Stimulated activated CD4-positive, alpha-beta T cell treated with anti-CD3 and anti-CD28 coated beads, Interleukin-2, amount 100 ng/mL, for 48 hours (primary cell): ENCODE measurements around the gene SPPL2C.

Source experiments
- DNase-seq, 2 donors: peaks; one replicate each; pipeline ENCODE4 v3.0.0-alpha.2; 2020

Gene SPPL2C, protein sequence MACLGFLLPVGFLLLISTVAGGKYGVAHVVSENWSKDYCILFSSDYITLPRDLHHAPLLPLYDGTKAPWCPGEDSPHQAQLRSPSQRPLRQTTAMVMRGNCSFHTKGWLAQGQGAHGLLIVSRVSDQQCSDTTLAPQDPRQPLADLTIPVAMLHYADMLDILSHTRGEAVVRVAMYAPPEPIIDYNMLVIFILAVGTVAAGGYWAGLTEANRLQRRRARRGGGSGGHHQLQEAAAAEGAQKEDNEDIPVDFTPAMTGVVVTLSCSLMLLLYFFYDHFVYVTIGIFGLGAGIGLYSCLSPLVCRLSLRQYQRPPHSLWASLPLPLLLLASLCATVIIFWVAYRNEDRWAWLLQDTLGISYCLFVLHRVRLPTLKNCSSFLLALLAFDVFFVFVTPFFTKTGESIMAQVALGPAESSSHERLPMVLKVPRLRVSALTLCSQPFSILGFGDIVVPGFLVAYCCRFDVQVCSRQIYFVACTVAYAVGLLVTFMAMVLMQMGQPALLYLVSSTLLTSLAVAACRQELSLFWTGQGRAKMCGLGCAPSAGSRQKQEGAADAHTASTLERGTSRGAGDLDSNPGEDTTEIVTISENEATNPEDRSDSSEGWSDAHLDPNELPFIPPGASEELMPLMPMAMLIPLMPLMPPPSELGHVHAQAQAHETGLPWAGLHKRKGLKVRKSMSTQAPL

DNA sequence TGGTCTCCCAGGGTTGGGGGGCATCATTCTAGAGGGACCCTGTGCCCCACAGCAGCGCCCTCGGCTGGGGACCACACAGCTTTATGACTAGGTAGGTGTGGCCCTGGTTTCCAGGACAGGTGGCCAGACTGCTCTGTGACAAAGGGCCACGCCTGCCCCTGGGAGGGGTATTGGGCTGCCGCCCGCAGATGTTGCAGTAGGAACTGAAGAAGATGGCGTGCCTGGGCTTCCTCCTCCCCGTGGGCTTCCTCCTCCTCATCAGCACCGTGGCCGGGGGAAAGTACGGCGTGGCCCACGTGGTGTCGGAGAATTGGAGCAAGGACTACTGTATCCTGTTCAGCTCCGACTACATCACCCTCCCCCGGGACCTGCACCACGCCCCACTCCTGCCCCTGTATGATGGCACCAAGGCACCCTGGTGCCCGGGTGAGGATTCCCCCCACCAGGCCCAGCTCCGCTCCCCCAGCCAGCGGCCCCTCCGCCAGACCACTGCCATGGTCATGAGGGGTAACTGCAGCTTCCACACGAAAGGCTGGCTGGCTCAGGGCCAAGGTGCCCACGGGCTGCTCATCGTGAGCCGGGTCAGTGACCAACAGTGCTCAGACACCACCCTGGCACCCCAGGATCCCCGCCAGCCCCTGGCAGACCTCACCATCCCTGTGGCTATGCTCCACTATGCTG lies at the start of gene SPPL2C:
Gene SPPL2C (plus strand): TSS at position 187 of the 681 bp plus-strand sequence. CDS start 26 bp downstream, at position 213.
- no peak for DNase-seq

DNA sequence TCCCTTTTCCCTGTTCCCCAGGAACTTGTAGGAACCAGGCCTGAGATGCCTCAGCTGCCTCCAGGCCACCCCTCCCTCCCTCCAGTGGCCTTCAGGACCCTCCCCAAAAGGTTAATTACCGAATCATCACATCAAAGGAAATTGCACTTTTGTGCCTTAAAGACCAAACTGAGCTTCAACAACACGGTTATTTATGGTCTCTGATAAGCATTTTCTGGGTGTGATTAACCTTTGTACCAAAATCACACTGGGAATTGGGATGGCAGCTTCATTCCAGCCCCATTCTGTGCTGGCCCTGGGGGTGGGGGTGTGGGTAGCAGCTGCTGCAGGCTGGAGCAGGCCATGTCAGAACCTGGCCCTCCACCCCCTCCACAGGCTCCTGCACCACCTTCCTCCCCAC lies 43.9 kb upstream of the SPPL2C start:
- no peak for DNase-seq

DNA sequence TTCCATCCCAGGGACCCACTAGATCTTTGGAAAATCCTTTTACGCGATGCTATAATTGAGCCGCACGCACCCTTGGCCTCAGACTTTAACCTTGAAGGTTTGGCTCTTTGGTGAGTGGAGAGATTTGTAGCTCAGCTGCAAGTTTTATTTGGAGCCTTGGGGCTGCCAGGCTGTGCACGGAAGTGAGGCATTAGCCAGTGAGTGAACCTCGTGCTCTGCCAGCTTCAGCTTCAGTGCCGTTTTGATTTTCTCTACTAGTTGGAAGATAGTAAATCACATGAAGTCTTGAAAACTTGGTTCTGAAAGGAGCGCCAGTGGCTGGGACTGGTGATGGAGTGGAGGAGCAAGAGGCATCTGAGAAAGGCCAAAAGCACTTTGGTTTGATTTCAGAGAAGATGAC lies 43.3 kb upstream of the SPPL2C start:
- DNase-seq = no peak

DNA sequence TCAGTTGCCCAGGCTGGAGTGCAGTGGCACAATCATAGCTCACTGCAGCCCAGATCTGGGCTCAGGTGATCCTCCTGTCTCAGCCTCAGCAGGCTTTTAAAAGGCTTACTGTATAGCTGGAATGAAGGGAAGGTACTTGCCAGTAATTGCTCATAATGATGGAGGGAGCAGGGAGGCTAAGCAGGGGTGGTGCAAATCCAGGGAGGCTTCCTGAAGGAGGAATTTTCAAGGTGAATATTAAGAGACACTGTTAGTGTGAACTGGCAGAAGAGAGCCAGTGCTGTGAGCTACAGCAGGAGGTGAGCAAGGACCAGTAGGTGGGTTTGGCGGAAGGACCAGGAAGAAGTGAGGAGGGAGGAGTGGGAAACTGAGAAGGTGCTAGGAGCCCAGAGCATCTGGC lies 35.8 kb upstream of the SPPL2C start:
- no peak for DNase-seq

DNA sequence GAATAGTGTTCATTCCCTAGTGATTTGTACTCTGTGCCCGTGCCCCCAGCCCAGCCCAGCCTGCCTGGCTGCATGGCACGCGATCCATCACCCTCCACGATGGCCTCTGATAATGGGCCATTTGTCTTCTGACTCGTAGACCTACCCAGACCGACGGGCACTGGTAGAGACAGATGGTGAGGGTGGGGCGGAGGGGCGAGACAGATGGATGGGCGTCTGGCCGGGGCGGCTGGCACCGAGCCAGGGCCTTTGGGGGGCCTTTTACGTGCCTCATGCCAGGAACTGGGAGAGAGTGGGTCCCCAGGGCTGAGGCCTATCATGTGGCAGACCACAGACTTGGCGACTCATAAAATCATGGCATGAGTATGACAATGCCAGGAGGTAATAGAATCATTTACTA lies 35.2 kb upstream of the SPPL2C start:
- no peak for DNase-seq

DNA sequence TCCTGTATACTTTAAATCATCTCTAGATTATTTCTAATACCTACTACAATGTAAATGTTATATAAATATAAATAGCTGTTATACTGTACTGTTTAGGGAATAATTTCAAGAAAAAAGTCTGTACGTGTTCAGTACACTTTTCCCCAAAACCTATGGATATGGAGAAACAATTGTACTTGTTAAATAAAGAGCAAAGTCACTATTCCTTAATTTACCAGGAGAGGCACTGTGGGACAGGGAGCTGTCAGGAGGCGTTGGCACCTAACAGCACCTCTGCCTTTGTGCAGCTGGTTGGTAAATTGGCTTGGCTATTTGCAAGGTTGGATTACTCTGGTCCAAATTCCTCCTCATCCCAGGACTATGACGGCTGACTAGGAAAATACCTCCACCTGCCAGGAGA lies 32.6 kb upstream of the SPPL2C start:
- no peak for DNase-seq

DNA sequence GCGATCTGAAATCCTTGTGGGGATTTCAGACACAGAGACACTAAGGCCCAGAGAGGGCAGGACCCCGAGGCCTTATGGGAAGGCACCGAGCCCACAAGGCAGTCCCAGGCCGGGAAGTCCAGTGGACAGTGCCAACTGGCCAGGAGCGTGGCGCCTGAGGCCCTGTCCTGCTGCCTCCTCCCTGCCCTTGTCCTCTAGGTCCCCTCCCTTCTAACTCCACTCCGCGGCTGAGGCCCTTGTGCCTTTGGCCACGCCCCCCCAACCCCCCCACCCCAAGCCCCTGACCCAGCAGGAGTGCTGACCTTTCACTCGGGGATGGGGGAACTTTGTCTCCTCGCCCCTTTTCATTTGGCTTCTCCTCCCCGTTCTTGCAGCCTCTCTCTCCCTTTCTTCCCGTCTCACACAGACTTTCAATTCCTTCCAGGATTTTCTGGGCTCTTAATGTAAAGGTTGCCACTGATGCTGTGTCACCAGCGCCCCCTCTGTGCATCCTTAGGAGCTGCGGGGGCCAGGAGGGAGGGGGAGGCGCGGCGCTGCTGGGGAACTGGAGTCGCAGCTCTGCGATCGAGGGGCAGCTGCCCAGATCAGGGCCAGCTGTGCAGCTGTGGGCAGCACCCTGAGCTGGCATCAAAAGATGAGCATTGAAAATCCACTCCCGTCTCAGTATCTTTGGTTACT lies 31.5 kb upstream of the SPPL2C start:
- DNase-seq = no peak

DNA sequence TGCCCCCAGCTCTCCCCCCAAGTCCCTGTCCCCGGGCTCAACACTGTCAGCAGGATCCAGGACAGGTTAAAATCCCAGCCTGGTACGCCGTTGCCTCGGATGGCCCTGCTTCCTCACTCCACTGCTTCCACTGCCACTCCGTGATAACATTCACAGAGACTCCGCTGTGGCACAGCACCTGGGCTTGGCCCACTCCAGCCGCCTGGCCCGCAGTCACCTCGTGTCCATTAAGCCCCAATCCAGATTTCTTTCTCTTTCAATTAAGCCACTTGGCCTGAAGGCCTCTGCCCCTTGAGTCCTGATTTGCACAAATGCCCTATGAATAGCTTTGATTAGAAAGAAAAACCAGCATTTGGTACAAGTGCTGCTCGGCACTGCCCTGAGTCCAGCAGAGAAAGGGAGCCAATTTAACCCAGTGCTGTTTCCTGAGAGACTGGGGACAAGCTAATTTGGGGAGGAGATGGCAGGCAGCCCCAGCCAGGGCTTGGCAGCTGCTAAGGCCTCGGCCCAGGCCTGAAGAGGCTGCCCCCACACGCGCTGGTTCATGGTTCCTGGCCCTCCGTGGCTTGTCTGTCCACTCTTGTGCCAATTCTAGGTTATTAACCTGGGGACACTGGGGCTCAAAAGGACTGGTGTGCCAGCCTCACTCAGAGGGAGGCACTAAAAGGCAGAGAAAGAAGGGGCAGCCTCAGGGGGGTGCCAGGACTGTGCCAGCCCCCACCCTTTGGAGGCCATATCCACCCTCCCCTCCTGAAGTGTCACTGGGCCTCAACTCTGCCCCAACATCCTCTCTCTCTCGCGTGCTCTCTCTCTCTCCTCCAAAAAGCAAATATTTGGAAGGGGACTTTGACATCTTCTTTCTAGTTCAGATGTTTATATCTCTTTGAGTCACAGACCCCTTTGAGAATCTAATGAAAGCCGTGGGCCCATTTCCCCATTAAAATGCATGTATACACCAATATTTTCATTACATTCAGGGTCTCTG lies 29.8 kb upstream of the SPPL2C start:
- DNase-seq = no peak

DNA sequence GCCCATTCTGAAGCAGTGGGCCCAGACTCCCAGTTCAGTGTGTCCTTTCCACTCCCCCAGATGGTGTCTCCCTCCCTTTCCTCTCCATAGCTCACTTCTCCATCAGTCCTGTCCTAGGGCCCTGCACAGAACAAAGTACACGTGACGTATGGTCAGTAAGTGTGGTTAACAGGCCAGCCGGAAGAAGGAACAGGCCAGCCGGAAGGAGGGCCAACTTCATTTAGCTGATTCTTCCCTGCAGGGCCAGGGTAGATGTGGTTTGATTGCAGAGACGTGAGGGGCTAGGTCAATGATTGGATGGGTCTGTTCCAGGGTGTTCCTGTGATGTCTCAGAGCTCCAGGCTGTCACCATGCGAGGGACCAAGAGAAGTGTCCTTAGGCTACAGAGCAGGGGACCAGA lies 28.9 kb upstream of the SPPL2C start:
- no peak for DNase-seq

DNA sequence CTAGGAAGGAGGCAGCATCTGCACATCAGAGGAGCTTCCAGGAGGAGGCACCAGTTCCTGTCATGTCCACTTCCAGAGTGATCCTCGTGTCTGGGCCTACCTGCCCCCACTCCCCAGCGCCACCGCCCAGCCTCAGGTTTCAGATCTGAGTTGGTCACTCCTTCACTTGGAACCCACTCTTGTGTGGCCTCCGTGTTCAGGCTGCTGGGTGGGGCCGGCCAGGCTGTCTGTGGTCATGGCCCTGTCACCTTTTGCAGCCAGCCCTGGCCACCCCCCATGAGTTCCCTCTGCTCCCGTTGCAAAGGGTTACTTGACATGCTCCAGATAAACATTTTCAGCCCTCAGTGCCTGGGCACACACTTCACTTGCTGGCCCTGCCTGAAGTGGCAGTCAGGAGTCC lies 26.6 kb upstream of the SPPL2C start:
- DNase-seq = no peak

DNA sequence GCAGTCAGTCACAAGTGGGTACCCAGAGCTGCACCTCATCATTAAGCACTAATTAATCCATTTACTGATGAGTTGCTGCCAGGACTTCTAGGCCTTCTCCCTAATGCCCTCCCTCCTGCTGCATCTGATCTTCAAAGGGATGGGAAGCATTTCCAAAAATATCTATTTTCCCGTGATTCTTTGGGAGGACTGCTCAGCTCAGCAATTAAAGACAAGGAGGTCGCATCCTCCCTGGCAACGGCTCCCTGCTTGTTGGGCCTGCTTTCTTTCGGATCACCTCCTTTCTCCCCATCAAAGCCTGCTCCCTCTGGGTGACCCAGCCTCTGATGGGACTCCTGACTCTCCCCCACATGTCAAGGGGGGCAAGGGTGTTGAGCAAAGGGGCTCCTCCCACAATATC lies 26.0 kb upstream of the SPPL2C start:
- no peak for DNase-seq

DNA sequence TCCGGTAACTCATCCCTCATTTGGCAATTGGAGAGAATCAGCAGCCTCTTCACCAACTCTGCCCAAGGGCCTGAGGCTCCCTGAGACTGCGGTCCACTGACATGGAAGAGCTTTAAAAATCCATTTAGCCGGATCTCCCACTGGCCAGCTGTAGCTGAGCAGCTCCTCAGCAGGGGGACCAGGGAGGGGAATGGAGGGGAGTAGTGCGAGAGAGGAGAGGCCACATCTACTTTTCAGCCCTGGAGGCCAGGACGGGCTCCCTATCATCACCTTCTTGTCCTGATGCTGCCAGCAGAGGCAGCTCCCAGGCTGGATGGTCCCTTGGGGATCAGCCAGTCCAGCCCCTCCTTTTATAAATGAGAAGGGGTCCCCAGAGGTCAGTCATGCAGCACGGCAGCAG lies 25.0 kb upstream of the SPPL2C start:
- no peak for DNase-seq

DNA sequence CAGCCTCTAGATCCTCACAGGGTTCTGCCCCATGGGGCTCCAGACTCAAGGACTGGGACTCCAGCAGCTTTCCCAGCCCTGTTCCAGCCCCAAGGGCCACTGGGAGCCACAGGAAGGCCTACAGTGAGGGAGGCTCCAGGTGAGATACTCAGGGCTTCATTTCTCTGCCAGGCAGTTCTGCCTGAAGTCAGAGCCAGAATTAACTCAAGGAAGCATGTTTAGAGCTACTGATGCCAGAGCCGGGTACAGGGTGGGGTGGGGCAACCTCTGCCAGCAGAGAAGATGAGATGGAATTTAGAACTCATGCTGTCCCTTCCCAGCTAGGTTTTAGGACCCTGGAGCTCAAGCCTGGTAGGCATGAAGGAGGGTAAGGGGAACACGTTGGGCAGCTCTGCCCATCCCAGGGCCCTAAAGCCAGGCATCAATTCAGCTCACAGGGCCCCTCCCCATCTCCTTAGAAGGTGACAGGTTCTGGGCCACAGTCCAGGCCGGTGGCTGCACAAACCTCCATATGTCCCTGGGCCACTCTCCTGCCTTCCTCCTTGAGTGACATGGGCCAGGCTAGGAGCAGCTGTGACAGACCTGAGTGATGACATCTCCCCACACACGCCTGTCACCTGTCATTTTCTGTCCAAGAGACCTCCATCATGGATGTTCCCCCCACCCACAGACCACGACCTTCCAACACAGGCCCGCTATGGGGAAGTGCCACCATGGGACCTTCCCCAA lies 24.5 kb upstream of the SPPL2C start:
- DNase-seq = no peak

DNA sequence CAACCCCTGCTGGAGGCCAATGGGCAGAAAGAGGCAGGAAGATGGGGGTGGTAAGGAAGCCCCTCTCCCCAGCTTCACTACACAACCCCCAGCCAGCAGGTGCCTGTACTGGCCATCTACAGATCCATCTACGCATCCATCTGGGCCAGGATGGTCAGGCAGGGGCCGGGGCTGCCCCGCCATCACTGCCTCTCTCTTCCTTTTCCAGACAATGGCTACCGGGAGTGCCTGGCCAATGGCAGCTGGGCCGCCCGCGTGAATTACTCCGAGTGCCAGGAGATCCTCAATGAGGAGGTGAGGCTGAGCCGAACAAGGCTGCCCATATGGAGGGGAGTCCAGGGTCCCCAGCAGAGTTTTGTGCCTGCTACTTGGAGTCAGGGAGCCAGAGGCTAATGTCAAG lies 23.5 kb upstream of the SPPL2C start:
- no peak for DNase-seq

DNA sequence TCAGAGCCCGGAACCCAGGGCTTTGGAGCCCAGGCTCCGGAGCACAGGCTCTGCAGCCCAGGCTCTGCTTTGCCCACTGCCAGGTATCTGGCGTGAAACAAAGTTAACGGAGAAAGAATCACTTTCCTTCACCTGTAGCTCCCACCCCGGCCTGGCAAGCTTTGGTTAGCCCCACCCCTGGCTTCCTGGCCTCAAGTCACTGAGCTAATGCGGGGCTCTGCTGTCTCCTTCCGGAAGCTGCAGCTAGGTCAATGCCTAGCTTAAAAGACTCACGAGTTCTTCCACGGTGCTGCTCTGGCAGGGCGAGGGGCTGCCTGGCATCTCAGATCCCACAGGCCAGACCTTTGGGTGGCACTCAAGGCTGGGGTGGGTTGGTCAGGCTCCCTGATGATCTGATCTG lies 21.1 kb upstream of the SPPL2C start:
- no peak for DNase-seq

DNA sequence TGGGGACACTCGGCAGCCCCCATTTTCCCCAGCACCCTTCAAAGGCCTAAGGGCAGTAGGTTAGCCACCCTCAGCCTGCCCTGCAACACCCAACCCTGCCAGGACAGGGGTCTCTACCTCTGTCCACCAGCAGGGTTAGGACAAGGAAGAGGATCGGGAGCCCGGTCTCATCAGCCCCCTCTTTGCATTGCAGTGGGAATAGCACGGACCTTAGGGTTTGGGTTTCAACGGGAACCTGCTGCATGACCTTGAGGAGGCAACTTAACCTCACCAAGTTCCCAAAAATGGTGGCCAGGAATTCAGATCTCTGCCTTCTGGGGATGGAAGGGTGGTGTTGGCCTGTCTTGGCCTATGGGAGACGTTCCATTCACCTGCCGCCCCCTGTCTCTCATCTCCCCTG lies 20.2 kb upstream of the SPPL2C start:
- no peak for DNase-seq

DNA sequence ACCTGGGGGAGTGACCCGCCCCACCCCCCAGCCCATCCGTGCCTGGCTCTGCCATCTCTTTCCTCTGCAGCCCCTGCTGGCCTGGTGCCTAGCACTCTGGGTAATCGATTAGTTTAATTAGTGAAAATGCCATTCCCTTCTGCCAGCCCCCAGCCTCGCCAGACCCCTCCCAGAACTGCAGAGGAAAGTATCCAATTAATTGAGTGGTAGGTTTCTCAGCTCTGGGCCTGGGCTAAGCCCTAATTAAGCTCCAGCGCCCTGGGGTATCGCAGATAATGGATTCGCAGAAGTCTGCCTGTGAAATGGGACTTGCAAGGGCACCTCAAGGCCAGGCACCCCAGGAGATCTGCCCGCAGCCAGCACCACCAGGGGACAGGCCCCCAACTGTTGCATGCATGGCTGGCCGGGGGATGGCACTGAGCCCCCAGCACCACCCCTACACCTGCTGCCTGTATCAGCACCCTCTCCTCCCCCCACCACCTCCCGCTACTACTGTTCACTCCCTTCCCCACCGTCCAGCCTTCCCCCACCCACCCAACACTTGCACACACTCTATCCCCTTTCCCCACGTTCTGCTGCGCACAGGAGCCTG lies 19.7 kb upstream of the SPPL2C start:
- DNase-seq = no peak

DNA sequence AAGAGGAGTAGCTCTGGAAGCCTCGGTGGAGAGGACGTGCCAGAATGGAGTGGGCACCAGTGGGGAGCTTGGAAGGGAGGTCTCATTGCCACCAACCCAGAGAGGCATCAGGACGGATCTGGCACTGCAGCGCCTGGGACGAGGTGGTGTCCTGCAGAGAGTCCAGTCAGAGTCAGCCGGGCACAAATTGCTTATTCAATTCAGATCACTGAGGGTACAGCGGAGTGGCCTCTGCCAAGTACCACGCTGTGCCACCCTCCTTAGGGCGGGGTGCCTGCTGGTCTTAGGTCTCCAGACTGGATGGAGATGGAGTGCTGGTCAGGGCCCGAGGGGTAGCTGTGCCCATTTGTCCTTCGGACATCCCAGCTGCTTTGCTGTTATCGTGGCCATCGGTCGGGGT lies 18.9 kb upstream of the SPPL2C start:
- DNase-seq = no peak

DNA sequence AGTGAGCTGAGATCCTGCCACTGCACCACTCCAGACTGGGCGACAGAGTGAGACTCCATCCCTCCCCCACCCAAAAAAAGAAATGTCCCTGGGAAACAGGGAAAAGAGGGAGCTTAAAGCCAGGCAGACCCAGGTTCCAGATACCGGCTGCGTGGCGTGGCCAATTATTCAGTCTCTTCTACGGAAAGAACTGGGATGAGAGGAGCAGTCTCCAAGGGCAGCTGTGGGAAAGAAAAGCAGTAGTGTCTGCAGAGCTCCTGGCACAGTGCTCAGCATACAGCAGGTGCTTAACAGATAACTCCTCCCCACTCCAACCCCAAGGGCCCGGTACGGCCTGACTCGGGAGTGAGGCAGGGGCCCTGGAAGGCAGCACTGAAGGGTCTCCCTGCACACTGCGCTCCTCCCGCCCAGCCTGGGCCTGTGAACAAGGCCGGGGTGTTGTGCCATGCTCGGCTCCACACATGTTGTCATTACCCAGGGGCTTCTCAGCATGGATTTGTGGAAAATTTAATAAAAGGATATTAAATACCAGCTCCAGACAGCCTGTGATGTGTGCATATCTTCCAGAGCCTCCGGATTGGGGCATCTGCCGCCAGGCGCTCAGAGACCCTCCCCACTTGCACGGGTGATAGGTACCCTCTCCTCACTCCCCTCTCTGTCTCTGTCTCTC lies 17.6 kb upstream of the SPPL2C start:
- DNase-seq = no peak

DNA sequence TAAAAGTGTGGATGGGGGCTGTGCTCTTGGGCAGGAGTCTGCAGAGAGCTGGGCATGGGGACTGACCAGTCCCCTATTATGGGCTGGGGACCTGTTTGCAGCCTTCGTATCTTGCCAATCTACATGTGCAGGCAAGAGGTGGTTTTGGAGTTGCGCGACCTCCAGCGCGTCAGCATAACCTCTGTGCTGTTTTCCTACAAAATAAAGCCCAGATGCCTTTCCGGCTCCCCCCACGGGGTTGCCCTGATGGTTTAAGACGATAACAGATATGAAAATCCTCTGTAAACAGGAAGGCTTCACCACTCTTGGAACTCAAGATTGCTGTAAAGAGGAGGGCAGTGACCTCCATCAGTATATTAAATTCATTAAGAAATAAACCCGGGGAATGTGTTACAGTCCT lies 16.5 kb upstream of the SPPL2C start:
- DNase-seq = no peak
